GM12872 (cell line): ENCODE measurements around the gene CTSW.

Source experiments
- CTCF ChIP-seq: IDR thresholded peaks from 3 replicates; pipeline ENCODE4 v1.5.1; 2011; ENCODE audit warnings: low read depth, mild to moderate bottlenecking, low read length, moderate library complexity; ENCODE audit not compliant: insufficient read depth

The CTSW gene

DNA sequence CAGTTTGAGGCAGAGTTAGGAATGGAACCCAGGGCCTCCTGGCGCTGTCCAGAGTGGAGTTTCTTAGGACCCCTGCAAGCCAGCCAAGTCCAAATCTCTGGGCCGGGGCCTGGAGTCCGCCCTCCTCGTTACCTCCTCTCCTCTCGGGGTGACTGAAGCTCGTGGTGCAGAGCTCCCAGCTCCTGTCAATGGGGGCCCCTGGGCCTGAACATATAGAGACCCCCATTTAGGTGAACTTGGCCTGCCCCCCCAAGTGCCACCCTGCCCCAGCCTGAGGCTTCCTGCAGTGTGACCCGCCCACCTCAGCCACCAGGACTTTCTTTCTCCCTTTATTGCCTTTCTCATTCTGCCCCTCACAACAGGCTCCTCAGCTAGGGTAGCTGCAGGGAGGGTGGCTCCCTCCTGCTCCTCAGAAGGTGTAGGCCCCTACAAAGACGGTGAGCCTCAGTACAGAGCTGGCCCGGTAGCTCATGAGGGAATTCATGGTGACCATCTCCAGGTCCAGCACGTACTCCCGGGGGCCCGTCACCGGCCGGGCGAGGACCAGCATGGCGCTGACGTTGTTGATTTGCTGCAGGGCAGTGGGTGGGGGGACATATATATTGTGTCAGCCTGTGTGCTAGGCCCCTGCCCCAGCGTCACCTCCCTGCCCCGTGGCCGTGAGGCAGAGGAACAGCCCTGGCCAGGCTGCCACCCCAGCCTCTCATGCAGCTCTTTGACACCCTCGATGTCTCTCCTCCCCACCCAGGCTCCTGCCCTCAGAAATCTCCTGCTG, 12.9 kb upstream of the CTSW start:
- no peak for TF ChIP-seq CTCF

DNA sequence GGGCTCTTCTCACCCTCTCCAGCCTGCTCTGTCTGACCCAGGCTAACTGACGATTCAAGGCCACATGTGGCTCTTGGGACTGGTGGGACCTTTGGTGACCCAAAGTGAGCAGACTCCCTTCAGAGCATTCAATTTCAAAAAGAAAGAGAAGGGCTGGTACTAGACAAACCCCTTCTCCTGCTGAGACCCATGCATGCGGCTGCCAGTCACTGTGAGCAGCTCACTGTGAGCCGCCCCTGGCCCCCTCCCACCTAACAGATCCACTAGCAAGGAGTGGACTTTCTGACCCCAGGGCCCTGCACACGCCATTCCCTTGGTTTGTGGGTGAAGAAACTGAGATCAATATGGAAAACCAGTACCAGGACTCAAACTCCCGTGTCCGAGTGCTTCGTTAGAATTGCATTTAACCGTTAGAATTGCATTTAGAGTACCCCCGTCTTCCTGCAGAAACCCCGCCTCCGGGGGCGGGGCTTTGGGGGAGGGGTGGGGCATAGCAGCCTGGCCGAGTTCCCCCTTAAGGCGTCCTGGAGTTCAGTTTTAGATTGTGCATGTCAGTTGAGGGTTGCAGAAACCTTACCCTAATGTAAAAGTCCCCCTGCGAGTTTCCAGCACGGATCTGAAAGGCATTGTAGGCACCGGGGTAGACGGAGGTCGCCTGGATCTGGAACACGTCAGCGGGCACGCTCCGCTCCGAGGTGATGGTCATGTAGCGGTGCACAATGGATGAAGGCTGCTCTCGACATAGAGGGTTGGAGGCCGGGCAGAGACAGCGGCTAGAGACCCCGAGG, 12.2 kb upstream of the CTSW start:
- TF ChIP-seq CTCF, result no peak

DNA sequence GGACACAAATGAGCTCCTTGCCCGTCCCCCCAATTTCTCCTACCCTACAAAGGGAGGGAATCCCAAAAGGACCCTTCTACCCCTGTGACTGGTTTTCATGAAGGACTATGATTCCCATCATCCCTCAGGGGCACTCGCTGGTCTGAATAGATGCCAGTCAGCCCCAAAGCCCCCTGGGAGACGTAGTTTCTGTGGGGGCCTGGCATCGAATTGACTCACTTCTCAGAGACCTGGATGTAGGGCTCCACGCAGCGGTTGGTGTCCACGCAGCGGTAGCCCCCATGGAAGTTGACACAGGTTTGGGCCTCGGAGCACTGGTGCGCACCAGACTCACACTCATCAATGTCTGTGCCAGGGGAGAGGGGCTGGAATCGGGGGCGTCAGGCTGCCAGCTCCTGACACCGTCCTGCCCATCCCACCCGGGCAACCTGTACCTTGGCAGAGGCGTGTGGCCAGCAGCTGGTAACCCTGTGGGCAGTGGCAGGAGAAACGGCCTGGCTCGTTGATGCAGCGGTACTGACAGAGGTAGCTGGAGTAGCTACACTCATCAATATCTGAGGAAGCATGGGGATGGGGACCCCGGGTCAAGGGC, 11.5 kb upstream of the CTSW start:
- no peak for TF ChIP-seq CTCF

DNA sequence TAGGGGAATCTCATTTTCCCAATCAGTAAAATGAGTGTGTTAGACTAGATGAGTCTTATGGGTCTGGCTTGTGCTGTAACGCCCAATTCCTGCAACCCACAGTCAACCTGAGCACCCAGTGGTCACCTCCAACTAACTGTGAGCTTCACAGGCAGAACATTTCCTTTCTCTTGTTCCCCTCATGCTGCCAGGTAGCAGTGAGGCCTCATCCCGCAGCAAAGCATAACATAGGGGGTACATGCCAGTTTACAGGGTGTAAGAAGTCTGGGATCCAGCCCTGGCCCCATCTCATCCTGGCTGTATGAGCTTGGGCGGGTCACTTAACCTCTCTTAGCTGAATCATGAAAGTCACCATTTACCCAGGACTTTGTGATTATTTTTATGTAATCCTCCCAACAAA, 10.7 kb upstream of the CTSW start:
- no peak for TF ChIP-seq CTCF

GRCh38 chr11:65869643-65870306, 9.9 kb upstream of the CTSW start:
- no peak for TF ChIP-seq CTCF

DNA sequence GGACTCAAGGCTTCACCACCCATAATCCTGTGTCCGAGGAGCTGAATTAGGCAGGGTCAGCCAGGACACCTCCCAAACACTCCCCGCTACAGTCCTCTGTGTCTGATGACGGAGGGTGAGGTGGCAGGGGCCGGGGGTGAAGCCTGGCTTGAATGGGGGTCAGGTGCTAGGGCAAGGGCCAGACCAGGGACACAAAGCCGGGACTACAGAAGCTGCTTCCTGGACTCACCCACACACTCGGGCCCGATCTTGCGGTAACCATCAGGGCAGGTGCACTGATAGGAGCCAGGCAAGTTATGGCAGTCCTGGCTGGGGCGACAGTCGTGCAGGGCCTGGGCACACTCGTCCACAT, 9.4 kb upstream of the CTSW start:
- no peak for TF ChIP-seq CTCF
